ENCODE data around the gene C9orf50.

Gene C9orf50

GRCh38 chr9:129596541-129597331 is 24.2 kb downstream of the C9orf50 start:
- Histone ChIP-seq H3F3A (ENCODE audit: insufficient read depth, low read length) (no peaks in the 10 kb centered on the region), H3K9me3 (replicated peaks; ENCODE audit: insufficient read depth, low read length) (no peaks in the 10 kb centered on the region), H4K20me1 (ENCODE audit: insufficient read depth, low read length) (no peaks in the 10 kb centered on the region), H3K9ac (ENCODE audit: low read length) (no peak overlapping the region), H3K27me3 (replicated peaks; ENCODE audit: insufficient read depth, low read length) (peaks cover 6% of the 10 kb centered on the region), H3K9me2 (replicated peaks; ENCODE audit: insufficient read depth, low read length) (no peaks in the 10 kb centered on the region), H3K4me1 (ENCODE audit: low read length) (no peaks in the 10 kb centered on the region), H2AFZ (ENCODE audit: low read length) (no peak overlapping the region), H3K4me3 (ENCODE audit: low read length) (no peak overlapping the region), H3K79me2 (ENCODE audit: low read length) (no peaks in the 10 kb centered on the region), H3K27ac (ENCODE audit: low read length) (no peak overlapping the region), H3K36me3 (replicated peaks; ENCODE audit: insufficient read depth, low read length) (no peaks in the 10 kb centered on the region), H3K4me2 (ENCODE audit: low read depth, low read length) (no peak overlapping the region)
- TF ChIP-seq EZH2phosphoT487 (IDR thresholded peaks at IDR 0.05; ENCODE audit: low read length), result no peak
- no peak for TF ChIP-seq EZH2 (optimal IDR thresholded peaks at IDR 0.05; ENCODE audit: low read depth, low read length)
- no peak for TF ChIP-seq CTCF (IDR thresholded peaks at IDR 0.05; ENCODE audit: low read length)
- DNase-seq, result no peak

- Histone ChIP-seq H3K79me2 (ENCODE audit: low read length) (no peaks in the 10 kb centered on the region), H3K27me3 (replicated peaks; ENCODE audit: insufficient read depth, low read length) (peaks cover 6% of the 10 kb centered on the region), H3K9me3 (replicated peaks; ENCODE audit: insufficient read depth, low read length) (no peaks in the 10 kb centered on the region), H3K27ac (ENCODE audit: low read length) (no peak overlapping the region), H4K20me1 (ENCODE audit: insufficient read depth, low read length) (no peaks in the 10 kb centered on the region), H3K4me1 (ENCODE audit: low read length) (no peaks in the 10 kb centered on the region), H3K36me3 (replicated peaks; ENCODE audit: insufficient read depth, low read length) (no peaks in the 10 kb centered on the region), H3K4me3 (ENCODE audit: low read length) (no peak overlapping the region), H3K9me2 (replicated peaks; ENCODE audit: insufficient read depth, low read length) (no peaks in the 10 kb centered on the region), H3K9ac (ENCODE audit: low read length) (no peak overlapping the region), H3F3A (ENCODE audit: insufficient read depth, low read length) (no peaks in the 10 kb centered on the region), H3K4me2 (ENCODE audit: low read depth, low read length) (no peak overlapping the region), H2AFZ (ENCODE audit: low read length) (no peak overlapping the region)
- DNase-seq, result no peak
- TF ChIP-seq EZH2phosphoT487 (IDR thresholded peaks at IDR 0.05; ENCODE audit: low read length), result no peak
- TF ChIP-seq CTCF (IDR thresholded peaks at IDR 0.05; ENCODE audit: low read length), result no peak
- TF ChIP-seq EZH2 (optimal IDR thresholded peaks at IDR 0.05; ENCODE audit: low read depth, low read length), result no peak
Observed at GRCh38 chr9:129595903-129596540, 24.9 kb downstream of the C9orf50 start.

GRCh38 chr9:129595311-129595741 is 25.6 kb downstream of the C9orf50 start:
- no peaks in the 10 kb centered on the region for H3K9me3 ChIP-seq (replicated peaks; ENCODE audit: insufficient read depth, low read length)
- no peak overlapping the region for H3K9ac ChIP-seq (ENCODE audit: low read length)
- no peak for TF ChIP-seq EZH2 (optimal IDR thresholded peaks at IDR 0.05; ENCODE audit: low read depth, low read length)
- TF ChIP-seq CTCF (IDR thresholded peaks at IDR 0.05; ENCODE audit: low read length), result no peak
- no peak for TF ChIP-seq EZH2phosphoT487 (IDR thresholded peaks at IDR 0.05; ENCODE audit: low read length)
- H3F3A ChIP-seq (ENCODE audit: insufficient read depth, low read length), result no peaks in the 10 kb centered on the region
- no peaks in the 10 kb centered on the region for H3K9me2 ChIP-seq (replicated peaks; ENCODE audit: insufficient read depth, low read length)
- no peaks in the 10 kb centered on the region for H4K20me1 ChIP-seq (ENCODE audit: insufficient read depth, low read length)
- peaks cover 6% of the 10 kb centered on the region for H3K27me3 ChIP-seq (replicated peaks; ENCODE audit: insufficient read depth, low read length)
- H2AFZ ChIP-seq (ENCODE audit: low read length), result no peak overlapping the region
- DNase-seq, result peak; percentile 23
- no peaks in the 10 kb centered on the region for H3K79me2 ChIP-seq (ENCODE audit: low read length)
- H3K36me3 ChIP-seq (replicated peaks; ENCODE audit: insufficient read depth, low read length), result no peaks in the 10 kb centered on the region
- H3K4me2 ChIP-seq (ENCODE audit: low read depth, low read length), result no peak overlapping the region
- H3K4me1 ChIP-seq (ENCODE audit: low read length), result no peaks in the 10 kb centered on the region
- H3K27ac ChIP-seq (ENCODE audit: low read length), result no peak overlapping the region
- no peak overlapping the region for H3K4me3 ChIP-seq (ENCODE audit: low read length)
